CD4-positive, alpha-beta T cell treated with Interleukin-15 for 4 hours (primary cell): ENCODE measurements around the gene GLTPD2.

Source experiments
- DNase-seq: peaks from one replicate; pipeline ENCODE4 v3.0.0-alpha.2; 2020; ENCODE audit warnings: low spot score

GLTPD2 gene

GRCh38 chr17:4788807-4789700, at the start of gene GLTPD2:
Gene GLTPD2 (plus strand): TSS chr17:4788964. CDS start chr17:4789012, 48 bp downstream.
- DNase-seq: no peak

DNA sequence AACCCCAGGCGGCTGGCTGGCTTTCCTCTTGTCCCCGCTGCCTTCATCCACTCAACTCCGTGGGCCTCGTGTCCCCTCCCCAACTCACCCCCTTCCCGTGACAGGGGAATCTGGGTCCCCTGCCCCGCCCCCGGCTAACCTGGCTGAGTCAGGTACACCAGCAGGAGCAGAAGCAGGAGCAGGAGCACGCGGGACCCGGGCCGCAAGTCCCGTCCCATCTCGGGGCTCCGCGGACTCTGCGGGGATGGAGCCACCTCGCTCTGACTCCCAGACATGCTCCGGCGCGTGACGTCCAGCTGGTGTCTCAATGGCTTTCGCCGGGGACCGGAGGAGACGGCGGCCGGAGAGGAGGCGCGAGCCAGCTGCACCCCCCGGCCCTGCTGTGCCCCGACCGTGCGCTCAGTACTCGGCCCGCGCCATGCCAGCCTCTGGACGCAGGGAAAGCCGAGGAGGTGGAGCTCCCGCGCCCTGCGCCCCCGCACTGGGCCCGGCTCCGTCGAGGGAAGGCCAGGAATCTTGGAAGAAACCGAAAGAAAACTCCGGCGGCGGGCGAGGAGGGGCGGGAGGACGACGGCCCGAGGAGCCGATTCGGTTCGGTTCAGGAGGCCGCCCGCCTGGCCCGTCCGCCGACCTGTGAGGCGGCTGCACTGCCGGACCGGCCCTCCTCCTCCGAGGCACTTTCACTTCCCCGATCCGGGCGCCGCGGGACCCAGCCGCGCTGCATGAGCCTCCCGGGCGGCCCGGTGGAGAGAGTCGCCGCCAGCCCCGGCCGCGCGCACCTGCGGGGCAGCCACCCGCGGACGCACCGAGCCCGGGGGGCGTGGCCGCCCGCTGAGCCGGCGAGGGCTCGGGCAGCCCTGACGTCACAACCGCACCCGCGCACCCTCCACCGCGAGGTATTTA, 49.4 kb upstream of the GLTPD2 start, which contains the start of the genes CXCL16 and ZMYND15:
CXCL16 (minus strand) TSS at position 807 of the 903 bp plus-strand sequence; CDS start at position 218, 589 bp downstream.
ZMYND15 (plus strand) TSS at position 712 of the 903 bp plus-strand sequence. CDS start 716 bp downstream, outside the sequence.
- peak; percentile 47 for DNase-seq

GRCh38 chr17:4740025-4740351, 48.8 kb upstream of the GLTPD2 start:
- no peak for DNase-seq

- no peak for DNase-seq
Observed at GRCh38 chr17:4740584-4740983, 48.2 kb upstream of the GLTPD2 start.

GRCh38 chr17:4741544-4741943, 47.2 kb upstream of the GLTPD2 start:
- no peak for DNase-seq

DNA sequence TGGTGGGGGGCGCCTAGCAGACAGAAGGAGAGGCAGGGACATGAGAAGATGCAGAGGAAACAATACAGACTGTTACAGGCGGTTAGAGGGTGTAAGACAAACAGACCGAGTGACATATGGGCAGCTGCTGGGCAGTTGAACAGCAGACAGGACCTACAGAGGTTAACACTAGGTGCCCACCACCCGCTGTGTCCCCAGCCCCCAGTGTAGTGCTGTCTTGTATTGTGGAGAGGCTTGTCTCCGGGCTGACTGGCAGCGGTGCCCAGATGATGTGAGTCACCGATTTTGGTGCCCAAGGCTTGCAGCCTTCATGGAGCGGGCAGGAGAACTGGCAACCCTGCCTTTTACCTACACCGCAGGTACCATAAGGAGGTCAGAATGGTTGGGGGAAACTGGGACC, 46.6 kb upstream of the GLTPD2 start:
- no peak for DNase-seq

DNA sequence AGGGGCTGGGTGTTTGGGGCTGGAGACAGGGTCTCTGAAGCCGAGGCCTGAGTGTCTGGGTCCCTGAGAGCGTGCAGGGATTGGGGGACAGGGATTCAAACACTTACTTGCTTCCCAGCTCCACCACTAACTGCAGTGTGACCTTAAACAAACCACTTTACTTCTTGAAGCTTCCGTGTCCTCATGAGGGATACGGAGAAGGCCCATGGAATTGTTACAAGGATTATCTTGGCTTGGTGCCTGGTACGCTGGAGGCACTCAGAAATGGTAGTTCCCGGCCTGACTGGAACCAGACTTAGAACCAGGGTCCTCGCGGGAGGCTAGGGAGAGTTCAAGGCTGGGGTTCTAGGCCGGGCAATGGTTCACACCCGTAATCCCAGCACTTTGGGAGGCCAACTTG, 46.1 kb upstream of the GLTPD2 start:
- no peak for DNase-seq

DNA sequence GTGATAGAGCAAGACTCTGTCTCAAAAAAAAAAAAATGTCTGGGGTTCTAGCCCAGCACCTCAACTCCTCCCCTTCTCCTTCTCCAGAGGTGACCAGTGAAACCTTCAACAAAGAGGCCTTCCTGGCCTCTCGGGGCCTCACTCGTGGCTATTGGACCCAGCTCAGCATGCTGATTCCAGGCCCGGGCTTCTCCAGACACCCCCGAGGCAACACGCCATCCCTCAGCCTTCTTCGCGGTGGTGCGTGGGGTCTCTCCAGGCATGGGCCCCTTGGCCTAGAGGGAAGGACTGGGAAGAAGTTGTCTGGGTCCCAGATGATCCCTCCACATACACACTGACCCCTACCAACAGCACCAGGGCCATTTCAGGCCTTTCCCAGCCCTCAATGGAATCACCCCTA, 45.5 kb upstream of the GLTPD2 start:
- DNase-seq: no peak

DNA sequence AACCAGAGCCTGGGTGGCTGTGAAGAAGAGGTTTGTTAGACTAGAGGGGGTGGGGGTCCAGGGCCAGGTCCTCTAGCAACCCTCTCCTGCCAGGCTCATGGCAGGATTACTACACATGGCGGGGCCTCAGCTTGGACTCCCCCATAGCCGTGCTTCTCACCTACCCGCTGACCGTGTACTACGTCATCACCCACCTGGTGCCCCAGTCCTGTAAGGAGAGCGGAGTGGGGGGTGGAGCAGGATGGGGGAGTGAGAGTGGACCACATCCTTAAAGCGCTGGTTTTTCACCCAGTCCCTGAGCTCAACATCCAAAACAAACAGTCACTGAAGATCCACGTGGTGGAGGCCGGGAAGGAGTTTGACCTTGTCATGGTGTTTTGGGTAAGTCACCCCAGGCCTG, 44.9 kb upstream of the GLTPD2 start:
- no peak for DNase-seq

- DNase-seq: no peak
Observed at GRCh38 chr17:4744999-4745969, 43.5 kb upstream of the GLTPD2 start.

- peak; percentile 29 for DNase-seq
Observed at GRCh38 chr17:4747847-4748246, 40.9 kb upstream of the GLTPD2 start.

GRCh38 chr17:4748686-4749085, 40.1 kb upstream of the GLTPD2 start:
- no peak for DNase-seq

DNA sequence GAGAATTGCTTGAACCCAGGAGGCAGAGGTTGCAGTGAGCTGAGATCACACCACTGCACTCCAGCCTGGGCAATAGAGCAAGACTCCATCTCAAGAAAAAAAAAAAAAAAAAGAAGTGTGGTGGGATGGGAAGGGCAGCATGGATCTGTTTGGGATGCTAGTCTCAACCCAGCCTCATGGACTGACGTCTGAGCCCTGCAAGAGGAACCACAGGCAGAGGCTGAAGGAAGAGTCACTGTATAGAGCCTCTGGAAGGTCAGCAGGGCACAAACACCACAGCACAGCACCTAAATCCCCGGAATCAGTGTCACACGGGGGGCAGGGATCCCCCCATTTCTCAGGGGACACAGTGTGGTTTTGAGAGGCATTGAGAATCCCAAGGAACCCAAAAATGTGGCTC, 38.2 kb upstream of the GLTPD2 start:
- no peak for DNase-seq

- DNase-seq: no peak
Observed at GRCh38 chr17:4751932-4752331, 36.8 kb upstream of the GLTPD2 start.

DNA sequence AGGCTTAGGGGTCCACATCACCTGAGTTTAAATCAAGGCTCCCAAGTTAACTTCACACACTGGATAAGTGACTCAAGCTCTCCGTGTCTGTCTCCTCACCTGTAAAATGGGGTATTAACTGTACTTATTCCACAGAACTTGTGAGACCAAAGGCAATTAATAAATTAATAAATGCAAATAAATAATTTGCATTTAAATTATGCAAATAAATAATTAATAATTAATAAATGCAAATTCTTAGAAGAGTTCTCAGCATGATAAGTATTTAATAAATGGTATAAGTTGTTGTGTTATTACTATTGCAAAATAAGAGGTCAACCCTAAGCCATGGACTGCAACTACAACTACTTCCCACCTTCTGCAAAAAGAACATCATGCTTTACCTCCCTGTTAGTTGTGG, 35.4 kb upstream of the GLTPD2 start:
- no peak for DNase-seq

- DNase-seq: no peak
Observed at GRCh38 chr17:4759776-4760236, 29.0 kb upstream of the GLTPD2 start.

GRCh38 chr17:4764595-4764994, 24.2 kb upstream of the GLTPD2 start:
- no peak for DNase-seq

DNA sequence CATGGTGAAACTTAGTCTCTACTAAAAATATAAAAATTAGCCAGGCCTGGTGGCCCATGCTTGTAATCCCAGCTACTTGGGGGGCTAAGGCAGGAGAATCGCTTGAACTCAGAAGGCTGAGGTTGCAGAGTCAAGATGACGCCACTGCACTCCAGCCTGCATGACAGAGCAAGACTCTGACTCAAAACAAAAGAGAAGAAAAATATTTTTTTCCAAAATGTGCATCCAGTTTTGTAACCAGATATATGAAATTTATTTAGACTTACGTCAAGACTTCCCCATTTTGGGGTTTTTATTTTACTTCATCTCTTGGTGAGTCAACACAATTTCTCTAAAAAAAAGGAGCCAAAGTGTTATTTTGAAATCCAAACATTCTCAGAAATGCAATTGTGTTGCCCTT, 22.6 kb upstream of the GLTPD2 start:
- no peak for DNase-seq

- no peak for DNase-seq
Observed at GRCh38 chr17:4766723-4767122, 22.0 kb upstream of the GLTPD2 start.

- no peak for DNase-seq
Observed at GRCh38 chr17:4768298-4768697, 20.5 kb upstream of the GLTPD2 start.

DNA sequence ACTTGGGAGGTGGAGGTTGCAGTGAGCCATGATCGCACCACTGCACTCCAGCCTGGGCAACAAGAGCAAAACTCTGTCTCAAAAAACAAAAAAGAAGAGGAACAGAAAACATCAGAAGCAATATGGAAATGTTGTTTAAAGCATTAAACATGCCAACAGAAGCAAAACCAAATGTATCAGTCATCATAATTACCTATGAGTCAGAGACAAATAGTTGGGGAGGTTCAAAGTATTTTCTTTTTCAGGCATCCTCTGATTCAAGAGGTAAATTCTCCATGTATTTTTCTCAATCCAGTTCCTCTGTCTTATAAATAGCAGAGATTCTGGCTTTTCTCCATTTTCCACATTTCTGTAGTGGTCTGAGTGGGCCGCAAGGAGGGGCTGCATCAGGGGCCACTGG, 19.1 kb upstream of the GLTPD2 start:
- DNase-seq: no peak
